GM19035 (cell line): Measurements from ENCODE around the gene WDR46.
A peak's percentile ranks its signal among the peaks of the same experiment; 100 is the strongest.

Source experiments
- ATAC-seq: cut with Tn5 transposase; IDR thresholded peaks from one replicate; pipeline ENCODE4 v1.9.1; 2021; ENCODE audit not compliant: unreplicated experiment

Gene WDR46

GRCh38 chr6:33314515-33314942, 25.5 kb upstream of the WDR46 start:
- no peak for ATAC-seq

GRCh38 chr6:33313709-33314514, 24.9 kb upstream of the WDR46 start, which contains the start of gene TAPBP:
Gene TAPBP, minus strand, starts transcription at chr6:33314078. Its CDS starts 37 bp downstream, at chr6:33314041.
- ATAC-seq, result peak; percentile 35

GRCh38 chr6:33313105-33313708, 24.2 kb upstream of the WDR46 start:
- ATAC-seq, result peak; percentile 4

DNA sequence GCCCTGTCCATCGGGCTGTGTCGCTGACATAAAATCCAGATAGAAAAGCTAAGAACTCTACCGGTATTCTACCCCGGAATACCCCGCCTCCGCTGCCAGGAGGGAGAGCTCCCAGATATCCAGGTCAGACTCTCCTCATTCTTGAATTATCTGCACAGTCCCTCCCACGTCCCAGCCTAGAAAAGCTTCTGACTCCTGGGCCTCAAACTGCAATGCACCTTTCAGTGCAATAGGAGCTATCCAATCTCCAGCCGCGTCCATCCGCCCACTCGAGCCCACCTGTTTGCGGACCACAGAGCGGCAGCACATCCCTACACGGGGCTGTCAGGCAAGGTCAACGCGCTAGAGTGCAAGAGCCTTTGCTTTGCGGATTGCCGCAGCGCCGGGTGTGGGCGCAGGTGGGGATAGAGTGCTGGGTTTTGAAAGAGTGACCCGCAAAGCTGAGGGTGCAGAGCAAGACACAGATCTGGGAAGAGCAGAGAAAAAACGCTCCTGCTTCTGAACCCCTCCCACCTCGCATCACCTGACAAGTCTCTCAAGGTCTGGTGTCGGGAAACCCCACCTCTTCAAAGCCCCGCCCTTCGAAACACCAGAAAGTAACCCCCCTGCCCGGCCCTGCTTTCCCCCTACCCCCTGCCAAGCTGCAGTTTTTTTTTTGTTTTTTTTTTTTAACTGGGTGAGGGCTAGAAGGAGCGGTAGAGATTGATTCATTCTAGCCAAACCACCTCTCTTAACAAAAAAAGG, 23.5 kb upstream of the WDR46 start:
- ATAC-seq, result peak; percentile 30

DNA sequence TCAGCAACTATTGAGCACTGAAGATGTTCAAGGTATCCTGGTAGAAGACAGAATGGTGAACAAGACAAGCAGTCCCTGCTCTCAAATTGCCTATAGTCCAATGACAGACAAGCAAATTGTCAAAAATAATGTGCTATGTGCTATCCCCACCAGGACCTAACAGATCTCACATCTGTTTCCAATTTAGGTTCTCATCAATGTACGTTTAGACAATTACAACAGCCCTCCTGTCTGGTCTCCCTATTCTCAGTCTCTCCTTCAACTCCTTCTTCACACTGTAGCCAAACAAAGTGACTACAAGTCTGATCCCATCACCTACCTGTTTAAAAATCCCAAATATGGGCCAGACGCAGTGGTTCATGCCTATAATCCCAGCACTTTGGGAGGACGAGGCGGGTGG, 17.3 kb upstream of the WDR46 start:
- ATAC-seq, result no peak

DNA sequence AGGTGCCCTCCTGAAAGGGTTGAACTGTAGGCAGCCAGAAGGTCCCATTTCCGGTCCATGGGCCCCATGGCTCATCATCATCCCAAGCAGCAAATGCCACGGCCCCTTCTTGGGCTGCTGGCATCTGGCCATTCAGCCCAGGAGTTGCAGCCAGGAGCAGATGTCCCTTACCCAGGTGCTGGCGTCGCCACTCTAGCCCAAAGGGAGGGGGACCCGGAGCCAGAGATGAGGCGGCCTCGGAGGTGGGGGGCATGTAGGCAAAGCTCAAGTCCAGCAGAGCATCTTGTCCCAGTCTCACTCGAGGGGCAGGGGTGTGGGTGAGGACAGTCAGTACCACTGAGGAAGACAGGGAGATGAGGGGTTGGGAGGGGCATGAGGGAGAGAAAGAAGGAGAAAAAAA, 16.0 kb upstream of the WDR46 start:
- no peak for ATAC-seq

DNA sequence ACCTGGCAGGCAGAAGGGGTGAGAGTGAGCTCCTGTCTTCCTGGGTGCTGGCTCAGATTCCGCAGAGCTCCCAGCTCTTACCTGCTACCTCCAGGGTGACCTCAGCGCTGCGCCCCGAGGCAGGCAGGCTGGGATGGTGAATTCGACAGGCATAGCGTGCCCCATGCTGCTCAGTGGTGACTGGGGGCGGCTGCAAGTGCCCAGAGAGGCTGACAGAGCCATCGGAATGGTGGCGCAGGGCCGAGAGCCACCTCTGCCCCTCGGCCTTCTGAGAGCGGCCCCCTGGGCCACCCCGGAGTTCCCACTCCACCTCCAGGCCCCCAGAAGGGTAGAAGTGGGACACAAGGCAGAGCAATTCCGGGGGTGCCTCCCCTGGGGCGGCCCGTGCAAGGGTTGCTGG, 15.2 kb upstream of the WDR46 start:
- ATAC-seq, result no peak

- no peak for ATAC-seq
Observed at GRCh38 chr6:33301877-33302276, 12.8 kb upstream of the WDR46 start.

DNA sequence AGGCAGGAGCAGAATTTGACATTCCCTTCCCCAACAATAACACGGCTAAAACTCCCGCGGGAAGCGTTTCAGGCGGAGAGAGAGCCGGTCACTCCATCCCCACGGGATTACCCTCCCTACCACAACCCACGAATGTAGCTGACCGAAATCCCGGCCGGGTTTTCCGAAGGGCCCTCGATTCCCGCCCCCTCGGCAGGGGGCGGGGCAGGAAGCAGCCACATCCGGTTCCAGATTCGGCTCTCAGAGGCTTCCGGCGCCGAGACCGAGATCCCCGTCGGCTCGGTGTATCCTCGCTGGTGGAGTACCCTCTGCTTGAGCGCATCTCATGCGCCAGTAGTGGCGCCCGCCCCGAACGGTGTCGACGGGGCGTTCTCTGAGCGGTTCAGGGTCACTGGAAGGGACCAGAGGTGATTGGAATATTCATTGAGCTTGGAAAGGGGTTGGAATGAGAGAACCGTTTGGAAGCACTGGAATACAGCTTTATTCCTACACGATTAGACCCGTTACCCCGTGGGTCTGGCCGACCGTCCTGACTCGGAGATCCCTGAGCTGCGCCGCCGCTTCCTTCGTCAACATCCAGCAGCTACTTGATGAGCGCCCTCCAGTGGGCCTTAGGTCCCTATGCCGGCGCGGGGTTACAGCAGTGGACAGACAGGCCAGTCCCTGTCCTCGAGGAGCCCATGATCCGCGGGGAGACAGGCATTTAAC, 10.4 kb upstream of the WDR46 start:
- ATAC-seq, result peak; percentile 80

DNA sequence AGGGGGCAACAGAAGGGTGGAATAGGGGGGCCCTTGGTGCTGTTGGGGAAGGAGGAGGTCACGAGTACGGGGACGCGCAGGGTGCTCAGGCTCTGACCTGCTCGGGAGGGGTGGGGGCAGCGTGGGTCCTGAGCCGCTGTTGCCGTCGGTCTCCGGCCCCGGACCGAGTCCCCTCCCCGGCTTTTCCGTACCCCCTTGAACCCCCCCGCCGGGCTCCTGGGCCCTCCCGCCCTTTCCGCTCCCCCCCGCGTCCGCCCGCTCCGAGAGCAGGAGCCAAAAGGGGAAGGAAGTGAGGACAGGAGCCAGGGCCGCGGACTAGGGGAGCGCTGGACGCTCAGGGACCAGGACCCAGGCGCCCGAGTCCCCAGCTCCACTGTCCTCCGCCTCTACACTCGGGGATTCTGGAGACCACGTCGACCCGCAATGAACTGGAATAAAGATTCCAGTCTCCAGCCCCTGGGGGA, 9.8 kb upstream of the WDR46 start, which contains the start of gene RGL2:
TSS of gene RGL2 (minus strand) at position 170 of the 464 bp plus-strand sequence. CDS start 332 bp downstream, outside the sequence.
- peak; percentile 28 for ATAC-seq

DNA sequence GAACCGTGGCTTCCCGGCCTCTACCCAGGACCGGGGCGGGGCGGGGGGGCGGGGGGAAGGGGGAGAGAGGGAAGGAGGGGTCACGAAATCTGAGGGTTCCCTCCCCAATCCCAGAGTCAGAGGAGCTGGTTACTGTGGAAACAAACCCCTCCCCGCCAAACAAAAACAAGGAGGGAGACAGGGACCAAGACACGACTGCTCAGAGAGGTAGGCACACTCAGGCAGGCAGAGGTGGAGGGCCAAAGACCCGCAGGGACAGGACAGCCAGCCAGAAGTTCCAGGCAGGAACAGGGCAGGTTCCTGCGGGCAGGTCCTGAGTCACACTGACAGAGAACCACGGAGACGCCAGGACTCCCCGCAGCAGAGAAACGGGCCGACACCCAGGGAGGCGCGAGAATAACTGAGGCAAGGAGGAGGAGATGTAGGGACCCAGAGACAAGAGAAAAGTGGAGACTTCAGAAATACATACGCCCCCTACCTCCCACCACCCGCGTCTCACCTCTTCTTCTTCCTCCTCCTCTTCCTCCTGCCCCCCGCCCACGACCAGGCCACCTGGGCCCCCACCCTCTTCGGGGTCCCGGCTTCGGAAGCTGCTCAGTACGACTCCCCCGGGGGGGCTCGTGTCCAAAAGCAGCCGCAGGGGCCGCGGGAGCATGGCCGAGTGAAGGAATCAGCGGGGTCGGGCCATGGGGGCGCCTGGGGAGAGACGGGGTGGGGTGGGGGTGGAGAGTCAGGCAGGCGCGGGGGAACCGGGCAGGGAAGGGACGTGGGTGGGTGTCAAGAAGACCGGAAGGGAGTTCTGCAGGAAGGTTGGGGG, 9.1 kb upstream of the WDR46 start:
- no peak for ATAC-seq

DNA sequence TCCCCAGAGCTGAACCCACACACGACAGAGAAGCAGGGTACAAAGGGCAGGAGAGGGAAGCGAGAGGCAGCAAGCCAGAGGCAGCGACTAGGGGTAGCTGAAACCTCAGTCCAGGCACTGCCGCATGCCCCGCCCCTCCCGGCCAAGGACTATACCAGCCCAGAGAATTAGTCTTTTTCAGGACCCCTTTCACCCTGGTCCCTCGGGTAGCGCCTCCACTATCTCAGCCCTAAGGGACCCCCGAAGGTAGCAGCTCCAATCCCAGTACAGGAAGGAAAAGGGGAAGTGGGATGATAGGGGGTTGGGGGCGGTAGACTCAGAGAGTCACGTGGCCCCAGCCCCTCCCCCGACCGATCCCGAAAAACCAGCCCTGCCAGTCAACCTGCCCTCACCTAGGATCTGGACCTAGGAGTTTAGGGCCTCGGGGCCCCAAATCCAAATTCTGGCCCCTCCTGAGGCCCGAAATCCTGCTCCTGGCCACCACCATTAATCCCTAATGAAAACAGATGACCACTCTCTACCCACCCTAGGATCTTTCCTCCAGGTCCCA, 8.4 kb upstream of the WDR46 start:
- no peak for ATAC-seq

DNA sequence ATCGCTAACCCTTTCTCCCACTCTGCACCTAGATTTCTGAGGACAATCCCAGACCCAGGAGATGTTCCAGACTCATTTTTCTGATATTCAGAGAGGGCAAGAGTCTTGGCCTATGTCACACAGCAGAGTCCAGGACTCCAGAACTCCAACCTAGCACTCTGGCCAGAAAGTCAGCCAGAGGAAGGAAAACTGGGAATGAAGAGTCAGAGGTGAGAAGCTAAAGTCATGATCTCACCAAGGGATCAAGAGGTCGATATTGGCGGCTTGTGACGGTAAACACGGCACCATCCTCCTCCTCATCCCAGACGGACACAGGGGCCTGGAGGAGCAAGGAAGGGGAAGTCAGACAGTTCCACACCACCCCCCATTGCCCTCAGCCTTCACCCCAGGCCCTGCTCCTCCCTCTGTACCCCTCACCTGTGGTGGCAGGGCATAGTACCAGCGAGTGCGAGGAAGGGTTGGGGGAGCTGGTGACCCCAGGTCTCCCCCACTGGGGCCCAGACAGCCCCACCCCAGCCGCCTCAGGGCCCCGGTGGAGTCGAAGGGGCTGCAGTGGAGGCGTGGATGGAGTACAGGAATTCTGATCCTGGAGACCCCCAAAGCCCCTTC, 7.9 kb upstream of the WDR46 start:
- no peak for ATAC-seq

DNA sequence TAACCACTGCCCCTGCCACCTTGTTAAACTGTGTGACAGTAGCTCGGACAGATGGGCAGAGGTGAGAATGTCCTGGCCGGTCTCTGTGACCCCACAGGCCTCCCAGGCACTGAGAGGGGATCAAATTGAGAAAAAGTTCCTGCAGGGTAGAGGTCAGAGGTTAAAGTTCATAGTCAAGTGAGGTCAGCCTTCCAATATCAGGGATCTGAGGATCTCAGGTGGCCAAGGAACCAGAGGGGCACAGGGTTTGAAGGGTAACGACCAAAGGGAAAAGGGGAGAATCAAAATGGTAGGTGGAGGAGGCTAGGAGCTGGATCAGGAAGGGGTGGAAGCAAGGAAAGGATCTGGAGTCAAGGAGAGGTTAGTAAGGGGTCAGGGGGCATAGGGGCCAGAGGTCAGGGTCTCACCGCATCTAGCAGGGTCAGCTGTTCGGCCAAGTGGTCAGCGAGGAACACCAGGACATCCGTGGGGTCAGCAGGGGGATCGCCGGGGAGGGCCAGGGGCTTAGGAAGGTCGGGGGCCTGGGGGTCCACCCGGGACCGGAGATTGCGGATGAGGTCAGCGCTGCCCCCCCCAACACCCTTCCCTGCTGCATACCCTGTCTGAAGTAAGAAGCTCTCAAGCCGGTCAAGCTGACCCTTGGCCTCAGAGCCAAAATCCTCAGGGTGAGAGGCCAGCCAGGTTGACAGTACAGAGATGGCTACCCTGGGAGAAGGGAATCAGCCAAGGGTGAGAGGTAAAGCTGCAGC, 6.8 kb upstream of the WDR46 start:
- ATAC-seq, result no peak

DNA sequence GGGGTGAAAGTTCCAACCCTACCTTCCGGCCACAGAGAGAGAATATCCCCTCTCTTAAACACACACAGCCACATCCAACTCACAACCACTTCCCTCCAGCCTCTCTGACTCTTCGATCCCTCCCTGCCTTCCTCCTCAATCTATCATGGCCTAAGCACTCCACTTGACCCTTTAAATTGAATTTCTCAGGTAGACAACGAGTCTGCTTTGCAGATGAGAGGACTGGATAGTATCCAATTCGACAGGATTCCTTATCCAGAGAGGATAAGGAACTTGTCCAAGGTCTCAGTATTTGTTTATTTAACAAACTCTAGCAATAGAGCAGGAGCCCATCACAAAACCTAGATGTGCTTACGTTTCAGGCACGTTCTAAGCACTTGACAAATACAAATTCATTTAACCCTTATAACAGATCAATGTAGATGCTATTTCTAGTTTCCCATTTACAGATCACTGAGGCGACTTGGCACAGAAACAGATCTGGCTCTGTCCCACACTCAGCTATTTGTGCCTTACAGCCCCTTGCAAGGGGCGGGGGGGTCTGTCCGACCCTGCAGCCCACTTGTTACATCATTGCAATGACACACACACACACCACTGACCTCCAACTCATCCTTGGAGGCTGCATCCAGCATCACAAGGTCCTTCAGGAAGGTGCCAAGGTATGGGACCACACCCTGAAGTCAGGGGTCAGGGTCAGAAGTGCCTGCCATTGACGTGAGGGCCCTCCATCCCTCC, 5.2 kb upstream of the WDR46 start:
- no peak for ATAC-seq

GRCh38 chr6:33292996-33293682, 4.1 kb upstream of the WDR46 start:
- ATAC-seq, result no peak

- no peak for ATAC-seq
Observed at GRCh38 chr6:33290459-33290858, 1.4 kb upstream of the WDR46 start.
